Dendritic cell treated with granulocyte-macrophage colony-stimulating factor and Interleukin-4, amounts not matched to agents 40 ng/mL and 50 ng/mL, for 4 days (primary cell): ENCODE measurements around the gene TTC38.
"Not testable (repeated sequence)": the region's sequence is repeated elsewhere in the genome, so short reads cannot be mapped to it uniquely, and the experiment has no call there.

ENCODE experiments used
- H3K27ac Mint-ChIP-seq: one replicate; pipeline ENCODE4 v1.8.0; 2022; ENCODE audit warnings: mild to moderate bottlenecking, mixed read lengths
- H3K27me3 Mint-ChIP-seq: one replicate; pipeline ENCODE4 v1.8.0; 2022; ENCODE audit warnings: mild to moderate bottlenecking, mixed read lengths
- H3K36me3 Mint-ChIP-seq: one replicate; pipeline ENCODE4 v1.8.0; 2022; ENCODE audit warnings: low read depth, mixed read lengths
- H3K4me1 Mint-ChIP-seq: one replicate; pipeline ENCODE4 v1.8.0; 2022; ENCODE audit warnings: low read depth, mixed read lengths
- H3K4me3 Mint-ChIP-seq: one replicate; pipeline ENCODE4 v1.8.0; 2022; ENCODE audit warnings: mild to moderate bottlenecking, moderate library complexity, mixed read lengths
- H3K9me3 Mint-ChIP-seq: one replicate; pipeline ENCODE4 v1.8.0; 2022; ENCODE audit warnings: mixed read lengths
- intact Hi-C: fragments of 100-400 bp; cut with micrococcal nuclease; formaldehyde crosslinking; loops from one replicate; pipeline ENCODE4 v1.15.0; 2022

TTC38 gene

GRCh38 chr22:46303347-46303965 is 35.6 kb downstream of the TTC38 start:
- no peaks in the 10 kb centered on the region for H3K27me3 Mint-ChIP-seq
- H3K36me3 Mint-ChIP-seq: no peaks in the 10 kb centered on the region
- H3K4me1 Mint-ChIP-seq: no peaks in the 10 kb centered on the region
- H3K4me3 Mint-ChIP-seq: no peak overlapping the region
- intact Hi-C loops: no loop called here
- no peaks in the 10 kb centered on the region for H3K9me3 Mint-ChIP-seq
- no peak overlapping the region for H3K27ac Mint-ChIP-seq

GRCh38 chr22:46308283-46308988 is 40.6 kb downstream of the TTC38 start:
- H3K36me3 Mint-ChIP-seq: no peaks in the 10 kb centered on the region
- no peak overlapping the region for H3K4me3 Mint-ChIP-seq
- no peak overlapping the region for H3K27ac Mint-ChIP-seq
- no peaks in the 10 kb centered on the region for H3K9me3 Mint-ChIP-seq
- H3K27me3 Mint-ChIP-seq: no peaks in the 10 kb centered on the region
- no peaks in the 10 kb centered on the region for H3K4me1 Mint-ChIP-seq
- intact Hi-C loops: no loop called here

DNA sequence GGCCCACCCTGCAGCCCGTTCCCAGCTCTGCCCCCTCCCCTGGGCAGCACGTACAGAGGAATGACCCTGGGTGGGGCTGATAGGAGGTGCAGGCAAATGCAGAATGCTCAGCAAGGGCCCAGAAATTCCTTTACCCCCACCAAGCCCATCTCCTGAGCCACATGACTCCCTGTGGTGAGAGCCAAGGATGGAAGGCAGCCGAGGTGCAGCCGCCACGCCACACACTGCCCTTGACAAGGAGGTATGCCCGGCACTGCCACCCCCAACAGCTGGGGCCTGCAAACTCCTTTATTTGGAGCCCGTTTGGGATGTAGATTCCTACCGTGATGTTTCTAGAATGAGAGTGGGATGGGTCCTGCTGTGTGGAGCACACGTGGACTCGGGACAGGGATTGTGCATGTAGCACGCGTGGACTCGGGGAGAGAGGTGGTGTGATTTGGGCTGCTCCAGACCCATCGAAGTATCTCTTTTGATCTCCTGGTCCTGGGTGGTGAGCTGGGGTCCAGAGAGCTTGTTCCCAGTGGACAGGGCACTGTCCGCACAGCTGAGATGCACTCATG is 41.8 kb downstream of the TTC38 start:
- H3K36me3 Mint-ChIP-seq: no peaks in the 10 kb centered on the region
- H3K27ac Mint-ChIP-seq: no peak overlapping the region
- H3K9me3 Mint-ChIP-seq: no peaks in the 10 kb centered on the region
- H3K27me3 Mint-ChIP-seq: no peaks in the 10 kb centered on the region
- H3K4me1 Mint-ChIP-seq: no peaks in the 10 kb centered on the region
- intact Hi-C loops: no loop called here
- H3K4me3 Mint-ChIP-seq: no peak overlapping the region

GRCh38 chr22:46312056-46312455 is 44.2 kb downstream of the TTC38 start:
- no peaks in the 10 kb centered on the region for H3K9me3 Mint-ChIP-seq
- no peaks in the 10 kb centered on the region for H3K27me3 Mint-ChIP-seq
- no peak overlapping the region for H3K27ac Mint-ChIP-seq
- no peaks in the 10 kb centered on the region for H3K36me3 Mint-ChIP-seq
- intact Hi-C loops: no loop called here
- no peaks in the 10 kb centered on the region for H3K4me1 Mint-ChIP-seq
- H3K4me3 Mint-ChIP-seq: no peak overlapping the region

- H3K9me3 Mint-ChIP-seq, intact Hi-C loops, H3K36me3 Mint-ChIP-seq, H3K4me3 Mint-ChIP-seq, H3K27me3 Mint-ChIP-seq, H3K4me1 Mint-ChIP-seq, H3K27ac Mint-ChIP-seq: not testable (repeated sequence)
Observed at GRCh38 chr22:46312848-46313247, 45.0 kb downstream of the TTC38 start.

DNA sequence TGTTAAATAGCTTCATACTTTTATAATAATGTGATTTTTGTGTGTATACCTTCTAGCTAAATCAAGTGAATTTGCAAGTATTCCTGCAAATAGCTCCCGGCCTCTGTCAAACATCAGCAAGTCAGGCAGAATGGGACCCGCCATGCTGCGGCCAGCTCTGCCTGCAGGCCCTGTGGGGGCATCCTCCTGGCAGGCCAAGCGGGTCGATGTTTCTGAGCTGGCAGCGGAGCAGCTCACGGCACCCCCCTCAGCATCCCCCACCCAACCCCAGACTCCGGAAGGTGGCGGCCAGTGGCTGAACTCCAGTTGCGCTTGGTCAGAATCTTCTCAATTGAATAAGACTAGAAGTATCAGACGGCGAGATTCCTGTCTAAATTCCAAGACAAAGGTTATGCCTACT is 48.2 kb downstream of the TTC38 start:
- H3K27me3 Mint-ChIP-seq: no peaks in the 10 kb centered on the region
- H3K9me3 Mint-ChIP-seq: no peaks in the 10 kb centered on the region
- H3K36me3 Mint-ChIP-seq: peaks cover 12% of the 10 kb centered on the region
- intact Hi-C loops: loop anchor here (5.0 kb wide), 1 partner anchor 324 kb away; no protein-coding TSS in a partner anchor
- no peaks in the 10 kb centered on the region for H3K4me1 Mint-ChIP-seq
- H3K27ac Mint-ChIP-seq: no peak overlapping the region
- no peak overlapping the region for H3K4me3 Mint-ChIP-seq

DNA sequence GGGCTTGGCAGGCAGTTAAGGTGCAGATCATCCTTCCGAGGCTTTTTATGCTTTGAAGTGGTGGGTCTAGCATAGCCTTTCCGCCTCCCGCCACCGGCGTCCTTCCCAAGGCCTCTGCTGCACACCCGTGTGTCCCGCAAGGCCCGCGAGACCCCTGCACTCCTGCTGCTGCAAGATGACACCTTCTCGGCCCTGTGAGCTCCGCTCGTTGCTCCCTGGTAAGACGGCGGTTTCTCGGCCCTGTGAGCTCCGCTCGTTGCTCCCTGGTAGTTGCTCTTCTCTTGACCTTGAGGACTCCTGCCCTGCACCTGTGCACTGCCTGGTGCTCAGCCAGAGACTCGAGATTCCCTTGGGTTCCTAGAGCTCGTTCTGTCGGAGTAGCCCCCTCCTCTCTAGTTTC is 49.8 kb downstream of the TTC38 start:
- peaks cover 12% of the 10 kb centered on the region for H3K36me3 Mint-ChIP-seq
- intact Hi-C loops: loop anchor here (5.0 kb wide), 1 partner anchor 325 kb away; no protein-coding TSS in a partner anchor

GRCh38 chr22:46318576-46318975 is 50.8 kb downstream of the TTC38 start:
- H3K27me3 Mint-ChIP-seq: no peaks in the 10 kb centered on the region
- no peaks in the 10 kb centered on the region for H3K9me3 Mint-ChIP-seq
- H3K27ac Mint-ChIP-seq: no peak overlapping the region
- intact Hi-C loops: loop anchor here (5.0 kb wide), 1 partner anchor 326 kb away; no protein-coding TSS in a partner anchor
- peaks cover 17% of the 10 kb centered on the region for H3K36me3 Mint-ChIP-seq
- no peaks in the 10 kb centered on the region for H3K4me1 Mint-ChIP-seq
- no peak overlapping the region for H3K4me3 Mint-ChIP-seq

More for the DNA sequence above, 49.8 kb downstream of the TTC38 start:
- no peaks in the 10 kb centered on the region for H3K9me3 Mint-ChIP-seq
- H3K4me3 Mint-ChIP-seq: no peak overlapping the region
- no peak overlapping the region for H3K27ac Mint-ChIP-seq
- no peaks in the 10 kb centered on the region for H3K27me3 Mint-ChIP-seq
- no peaks in the 10 kb centered on the region for H3K4me1 Mint-ChIP-seq

DNA sequence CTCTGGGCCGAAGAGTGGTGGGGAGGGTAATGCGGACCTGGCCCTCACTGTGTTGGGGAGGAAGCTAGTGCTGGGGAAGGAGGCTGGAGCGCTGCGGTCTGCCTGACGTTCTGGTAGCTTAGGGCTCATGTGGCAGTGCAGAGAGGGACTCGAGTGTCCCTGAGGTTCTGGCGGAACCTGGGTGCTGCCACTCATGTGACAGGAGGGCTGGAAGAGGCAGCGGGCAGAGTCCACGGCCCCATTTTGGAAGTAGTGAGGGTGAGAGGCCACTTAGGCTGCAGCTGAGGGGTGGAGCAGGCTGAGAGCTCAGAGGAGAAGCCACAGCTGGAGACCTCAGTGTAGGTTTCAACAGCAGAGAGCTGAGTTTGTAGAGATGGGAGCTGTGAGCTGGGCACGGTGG is 51.5 kb downstream of the TTC38 start:
- Mint-ChIP-seq H3K27me3 (no peaks in the 10 kb centered on the region), H3K4me3 (no peak overlapping the region), H3K4me1 (no peaks in the 10 kb centered on the region), H3K27ac (no peak overlapping the region), H3K9me3 (no peaks in the 10 kb centered on the region), H3K36me3 (peaks cover 17% of the 10 kb centered on the region)
- intact Hi-C loops: loop anchor here (5.0 kb wide), 1 partner anchor 327 kb away; no protein-coding TSS in a partner anchor

- H3K4me1 Mint-ChIP-seq: no peaks in the 10 kb centered on the region
- peaks cover 17% of the 10 kb centered on the region for H3K36me3 Mint-ChIP-seq
- no peaks in the 10 kb centered on the region for H3K9me3 Mint-ChIP-seq
- intact Hi-C loops: no loop called here
- no peak overlapping the region for H3K4me3 Mint-ChIP-seq
- no peaks in the 10 kb centered on the region for H3K27me3 Mint-ChIP-seq
- H3K27ac Mint-ChIP-seq: no peak overlapping the region
Observed at GRCh38 chr22:46320166-46320710, 52.4 kb downstream of the TTC38 start.

- Mint-ChIP-seq H3K27ac (no peak overlapping the region), H3K4me3 (no peak overlapping the region), H3K4me1 (no peaks in the 10 kb centered on the region), H3K27me3 (no peaks in the 10 kb centered on the region), H3K9me3 (no peaks in the 10 kb centered on the region), H3K36me3 (peaks cover 17% of the 10 kb centered on the region)
- intact Hi-C loops: no loop called here
Observed at GRCh38 chr22:46320716-46321386, 53.0 kb downstream of the TTC38 start.

DNA sequence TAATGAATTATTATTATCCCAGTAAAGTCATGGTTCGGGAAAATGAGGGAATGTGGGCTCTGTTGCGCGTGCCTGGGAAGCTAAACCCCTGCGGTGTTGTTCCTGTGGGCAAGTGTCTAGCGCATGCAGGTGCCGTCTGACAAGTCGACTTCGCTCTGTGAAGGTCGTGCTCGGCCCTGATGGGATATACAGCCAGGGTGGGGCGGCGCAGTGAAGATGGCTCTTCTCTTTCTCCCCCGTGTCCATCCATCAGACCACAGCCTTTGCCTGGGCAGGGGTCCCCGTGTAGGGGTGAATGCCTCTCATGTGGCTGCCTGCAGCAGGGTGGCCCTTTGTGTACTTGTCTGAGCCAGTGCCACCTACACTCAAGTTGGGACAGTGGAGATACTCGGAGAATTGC is 54.9 kb downstream of the TTC38 start:
- Mint-ChIP-seq H3K4me1 (no peaks in the 10 kb centered on the region), H3K36me3 (peaks cover 14% of the 10 kb centered on the region), H3K27ac (no peak overlapping the region), H3K27me3 (no peaks in the 10 kb centered on the region), H3K9me3 (no peaks in the 10 kb centered on the region), H3K4me3 (no peak overlapping the region)
- intact Hi-C loops: no loop called here

DNA sequence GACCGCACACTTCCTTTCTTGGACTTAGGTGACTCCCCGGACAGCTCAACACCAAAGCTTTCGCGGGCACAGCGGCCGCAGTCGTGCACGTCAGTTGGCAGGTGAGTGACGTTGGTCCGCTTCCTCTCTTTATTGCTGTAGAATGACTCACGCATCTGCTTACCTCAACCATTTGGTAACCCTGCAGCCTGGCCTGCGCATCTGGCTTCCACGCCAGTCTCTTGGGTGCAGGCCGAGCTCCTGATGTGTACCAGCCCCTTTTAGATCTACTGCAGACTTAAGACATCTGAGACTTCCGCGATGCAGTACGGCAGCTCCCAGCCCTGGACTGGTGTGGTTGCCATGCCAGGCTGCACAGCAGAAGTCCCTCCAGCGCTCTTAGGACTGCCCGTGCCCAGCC is 55.4 kb downstream of the TTC38 start:
- Mint-ChIP-seq H3K4me1 (no peaks in the 10 kb centered on the region), H3K36me3 (peaks cover 12% of the 10 kb centered on the region), H3K27ac (no peak overlapping the region), H3K4me3 (no peak overlapping the region), H3K27me3 (no peaks in the 10 kb centered on the region), H3K9me3 (no peaks in the 10 kb centered on the region)
- intact Hi-C loops: no loop called here
